Gastrocnemius medialis (tissue), 4 donors: Measurements from ENCODE around the gene NRG3. TPM values are rescaled to one million over a fixed set of nuclear protein-coding genes. Genes with fewer than 3 reads are reported as not detected.

Experiments
- ATAC-seq, 2 donors: fragments of 150-250 bp; one replicate each; pipeline ENCODE4 v1.9.1; 2016
- DNase-seq, 2 donors: peaks; one replicate each; pipeline ENCODE4 v3.0.0-alpha.2; 2019
- H3K27ac ChIP-seq, 4 donors: fragments of 200-600 bp; sonication (generic); 1 replicate in 1 of 4; 2 replicates in 3 of 4; pipeline ENCODE4 v1.5.1; 2016 to 2018; ENCODE audit warnings: mild to moderate bottlenecking in 2 of 4, moderate library complexity in 1 of 4
- H3K27me3 ChIP-seq, 3 donors: fragments of 200-600 bp; sonication (generic) in 2 of 3; 1 replicate in 1 of 3; 2 replicates in 2 of 3; pipeline versions ENCODE4 v1.5.1 to v1.6.0; 2016 to 2019; ENCODE audit warnings: mild to moderate bottlenecking in 1 of 3, moderate library complexity in 1 of 3
- H3K36me3 ChIP-seq, 2 donors: fragments of 200-600 bp; sonication (generic) in 1 of 2; one replicate each; pipeline ENCODE4 v1.5.1; 2017 to 2018
- H3K4me1 ChIP-seq, 2 donors: fragments of 200-600 bp; sonication (generic) in 1 of 2; one replicate each; pipeline ENCODE4 v1.5.1; 2016 to 2017; ENCODE audit warnings: mild to moderate bottlenecking in 2 of 2
- H3K4me3 ChIP-seq, 4 donors: fragments of 200-600 bp; sonication (generic) in 3 of 4; 1 replicate in 1 of 4; 2 replicates in 3 of 4; pipeline ENCODE4 v1.5.1; 2016 to 2019; ENCODE audit warnings: mild to moderate bottlenecking in 2 of 4
- H3K9me3 ChIP-seq, 3 donors: fragments of 200-600 bp; sonication (generic) in 2 of 3; 1 replicate in 1 of 3; 2 replicates in 2 of 3; pipeline ENCODE4 v1.5.1; 2016 to 2019
- CTCF ChIP-seq, 5 experiments: fragments of 450-650 bp in 3 of 5; fragments of 200-600 bp in 2 of 5; sonication (generic) in 2 of 5; IDR thresholded peaks in 4 of 5; conservative IDR thresholded peaks in 1 of 5; 1 replicate in 4 of 5; 2 replicates in 1 of 5; pipeline ENCODE4 v1.5.1; 2016 to 2019; ENCODE audit warnings: antibody characterized with exemption in 5 of 5, mild to moderate bottlenecking in 3 of 5, moderate library complexity in 3 of 5
- POLR2A ChIP-seq, 2 donors: fragments of 450-650 bp; IDR thresholded peaks; one replicate each; pipeline ENCODE4 v1.6.1; 2017; ENCODE audit warnings: antibody characterized with exemption in 2 of 2, mild to moderate bottlenecking in 2 of 2, moderate library complexity in 2 of 2
- in situ Hi-C, 4 donors: fragments of 200-750 bp; cut with MboI; loops; one replicate each; pipeline versions ENCODE4 v1.15.0 to v1.8.0; 2017; ENCODE audit warnings: low sequenced_read_pairs in 4 of 4
- intact Hi-C: fragments of 100-400 bp; cut with DNase I; formaldehyde crosslinking; loops from one replicate; pipeline ENCODE4 v1.15.1; 2023; ENCODE audit warnings: low total_unique reads
- total RNA-seq, 4 donors: library from RNA; depleted of rRNA; stranded (reverse); fragments of >200 nt; gene quantifications; one replicate each; pipeline versions ENCODE4 v1.1.0 to v1.2.3, GENCODE V29; 2016

Gene NRG3
- total RNA-seq, 4 donors from 2014 or later, result not detected

GRCh38 chr10:81877596-81877995 is 2.6 kb downstream of the NRG3 start:
- TF ChIP-seq CTCF (IDR thresholded peaks at IDR 0.05 in 4 of 5, conservative IDR thresholded peaks at IDR 0.05 in 1 of 5) (no peak), POLR2A (IDR thresholded peaks at IDR 0.05) (no peak)
- H3K27me3 ChIP-seq, result peaks cover 43 to 51% (median 44%) of the 10 kb centered on the region in 3 donors
- intact Hi-C loops (no loop called here), in situ Hi-C loops (no loop called here)
- no peaks in the 10 kb centered on the region for H3K9me3 ChIP-seq
- no peak overlapping the region for H3K27ac ChIP-seq
- DNase-seq (no peak), ATAC-seq (no peak)
- H3K4me1 ChIP-seq, result no peaks in the 10 kb centered on the region
- no peak overlapping the region for H3K4me3 ChIP-seq
- H3K36me3 ChIP-seq, result no peaks in the 10 kb centered on the region

- Histone ChIP-seq H3K27ac (no peak overlapping the region), H3K4me3 (no peak overlapping the region), H3K27me3 (peaks cover 10 to 20% (median 19%) of the 10 kb centered on the region in 3 donors), H3K9me3 (no peaks in the 10 kb centered on the region), H3K4me1 (no peaks in the 10 kb centered on the region), H3K36me3 (no peaks in the 10 kb centered on the region)
- TF ChIP-seq CTCF (IDR thresholded peaks at IDR 0.05 in 4 of 5, conservative IDR thresholded peaks at IDR 0.05 in 1 of 5) (no peak), POLR2A (IDR thresholded peaks at IDR 0.05) (no peak)
- in situ Hi-C loops (no loop called here), intact Hi-C loops (no loop called here)
- DNase-seq (no peak), ATAC-seq (no peak)
These were observed 7.0 kb downstream of the NRG3 start for GRCh38 chr10:81882011-81882410.

- in situ Hi-C loops, result no loop called here
- TF ChIP-seq CTCF (IDR thresholded peaks at IDR 0.05 in 4 of 5, conservative IDR thresholded peaks at IDR 0.05 in 1 of 5) (no peak), POLR2A (IDR thresholded peaks at IDR 0.05) (no peak)
These were observed 9.9 kb downstream of the NRG3 start for GRCh38 chr10:81884856-81885255.

GRCh38 chr10:81885491-81885890 is 10.5 kb downstream of the NRG3 start:
- intact Hi-C loops (no loop called here), in situ Hi-C loops (no loop called here)
- H3K27ac ChIP-seq, result no peak overlapping the region
- H3K9me3 ChIP-seq, result no peaks in the 10 kb centered on the region
- H3K27me3 ChIP-seq, result no peaks in the 10 kb centered on the region
- no peak for DNase-seq
- ATAC-seq, result no peak
- no peaks in the 10 kb centered on the region for H3K36me3 ChIP-seq
- TF ChIP-seq POLR2A (IDR thresholded peaks at IDR 0.05) (no peak), CTCF (IDR thresholded peaks at IDR 0.05 in 4 of 5, conservative IDR thresholded peaks at IDR 0.05 in 1 of 5) (no peak)
- H3K4me1 ChIP-seq, result no peaks in the 10 kb centered on the region
- no peak overlapping the region for H3K4me3 ChIP-seq

More at GRCh38 chr10:81884856-81885255, 9.9 kb downstream of the NRG3 start:
- H3K4me3 ChIP-seq, result no peak overlapping the region
- intact Hi-C loops, result no loop called here
- DNase-seq (no peak), ATAC-seq (no peak)
- H3K4me1 ChIP-seq, result no peaks in the 10 kb centered on the region
- no peaks in the 10 kb centered on the region for H3K9me3 ChIP-seq
- no peak overlapping the region for H3K27ac ChIP-seq
- no peaks in the 10 kb centered on the region for H3K27me3 ChIP-seq
- no peaks in the 10 kb centered on the region for H3K36me3 ChIP-seq

- Histone ChIP-seq H3K36me3 (no peaks in the 10 kb centered on the region), H3K27me3 (no peaks in the 10 kb centered on the region), H3K9me3 (no peaks in the 10 kb centered on the region), H3K4me1 (no peaks in the 10 kb centered on the region), H3K27ac (no peak overlapping the region), H3K4me3 (no peak overlapping the region)
- DNase-seq, result no peak
- no peak for ATAC-seq
- TF ChIP-seq POLR2A (IDR thresholded peaks at IDR 0.05) (no peak), CTCF (IDR thresholded peaks at IDR 0.05 in 4 of 5, conservative IDR thresholded peaks at IDR 0.05 in 1 of 5) (no peak)
- intact Hi-C loops, result no loop called here
- in situ Hi-C loops, result no loop called here
These were observed 11.9 kb downstream of the NRG3 start for GRCh38 chr10:81886939-81887338.
